B cell (primary cell): ENCODE results near the gene BMPER. TPM values are rescaled to one million over a fixed set of nuclear protein-coding genes. Genes with fewer than 3 reads are reported as not detected.

Experiments
- ATAC-seq: fragments of 200-7000 bp; cut with Tn5 transposase; one replicate; pipeline ENCODE4 v1.10.0; 2021; ENCODE audit warnings: low read depth, mild to moderate bottlenecking, moderate number of reproducible peaks, moderate library complexity
- CTCF ChIA-PET: fragments of 350-600 bp; sonication (Branson Sonifier 250); formaldehyde crosslinking; loops from one replicate; lab custom pipeline; 2021; ENCODE audit warnings: antibody characterized with exemption, inconsistent platforms; lab: Charles Lee
- POLR2A ChIA-PET: fragments of 350-600 bp; sonication (Branson Sonifier 250); formaldehyde crosslinking; loops from one replicate; lab custom pipeline; 2021; ENCODE audit warnings: antibody characterized with exemption; lab: Charles Lee
- DNase-seq: peaks from one replicate; pipeline ENCODE4 v3.0.0; 2013
- H2AFZ ChIP-seq: 2 replicates; pipeline ENCODE4 v1.6.1; 2012; ENCODE audit warnings: mild to moderate bottlenecking, low read depth, low read length; ENCODE audit not compliant: insufficient read depth, poor library complexity, severe bottlenecking
- H3K27ac ChIP-seq, 2 donors: 1 replicate in 1 of 2; 2 replicates in 1 of 2; pipeline ENCODE4 v1.5.1; 2012 to 2013; ENCODE audit warnings: low read length in 2 of 2, mild to moderate bottlenecking in 2 of 2, moderate library complexity in 1 of 2
- H3K27me3 ChIP-seq, 4 experiments: fragments of 200-600 bp in 1 of 4; sonication (generic) in 1 of 4; replicated peaks in 1 of 4; 1 replicate in 2 of 4; 2 replicates in 2 of 4; pipeline versions ENCODE4 v1.6.1 to v1.7.0; 2013 to 2016; ENCODE audit warnings: low read length in 3 of 4, mild to moderate bottlenecking in 2 of 4, mixed read lengths in 1 of 4, moderate library complexity in 1 of 4; ENCODE audit not compliant: insufficient read depth in 4 of 4, control insufficient read depth in 3 of 4; ENCODE audit errors: control extremely low read depth in 1 of 4
- H3K36me3 ChIP-seq, 2 experiments: replicated peaks in 1 of 2; 1 replicate in 1 of 2; 2 replicates in 1 of 2; pipeline versions ENCODE4 v1.6.1 to v1.7.1; 2013; ENCODE audit warnings: low read length in 1 of 2; ENCODE audit not compliant: insufficient read depth in 2 of 2, control insufficient read depth in 1 of 2; ENCODE audit errors: control extremely low read depth in 1 of 2, extremely low read depth in 1 of 2
- H3K4me1 ChIP-seq, 2 donors: fragments of 200-600 bp in 1 of 2; sonication (generic) in 1 of 2; 1 replicate in 1 of 2; 2 replicates in 1 of 2; pipeline versions ENCODE4 v1.5.1 to v1.6.1; 2013 to 2017; ENCODE audit warnings: low read length in 2 of 2; ENCODE audit not compliant: control insufficient read depth in 2 of 2, insufficient read depth in 2 of 2
- H3K4me2 ChIP-seq: replicated peaks from 2 replicates; pipeline ENCODE3; 2012; ENCODE audit warnings: mild to moderate bottlenecking, low read depth, low read length; ENCODE audit not compliant: poor library complexity, severe bottlenecking
- H3K4me3 ChIP-seq, 5 experiments: fragments of 200-600 bp in 1 of 5; sonication (generic) in 1 of 5; 1 replicate in 3 of 5; 2 replicates in 2 of 5; pipeline versions ENCODE4 v1.5.1 to v1.7.0; 2011 to 2016; ENCODE audit warnings: low read length in 4 of 5, mild to moderate bottlenecking in 4 of 5, low read depth in 2 of 5, control low read depth in 1 of 5, moderate library complexity in 1 of 5; ENCODE audit not compliant: insufficient read depth in 1 of 5; ENCODE audit errors: control extremely low read depth in 1 of 5, extremely low read depth in 1 of 5
- H3K79me2 ChIP-seq: fragments of 200-600 bp; sonication (generic); one replicate; pipeline ENCODE4 v1.6.0; 2016; ENCODE audit warnings: low read length; ENCODE audit not compliant: control insufficient read depth, insufficient read depth
- H3K9ac ChIP-seq: fragments of 200-600 bp; sonication (generic); 2 replicates; pipeline ENCODE4 v1.6.1; 2017; ENCODE audit warnings: mild to moderate bottlenecking, low read length, moderate library complexity
- H3K9me3 ChIP-seq, 3 donors: one replicate each; pipeline versions ENCODE4 v1.6.1 to v1.7.1; 2013; ENCODE audit warnings: low read length in 2 of 3; ENCODE audit not compliant: control insufficient read depth in 2 of 3, insufficient read depth in 1 of 3; ENCODE audit errors: control extremely low read depth in 1 of 3
- H4K20me1 ChIP-seq: 2 replicates; pipeline ENCODE4 v1.6.0; 2012; ENCODE audit warnings: mild to moderate bottlenecking, low read length; ENCODE audit not compliant: insufficient read depth, control insufficient read depth, poor library complexity, severe bottlenecking
- H3K27ac Mint-ChIP-seq: one replicate; pipeline ENCODE4 v1.8.0; 2021; ENCODE audit warnings: mixed read lengths
- H3K27me3 Mint-ChIP-seq: one replicate; pipeline ENCODE4 v1.8.0; 2021; ENCODE audit warnings: mixed read lengths
- H3K4me1 Mint-ChIP-seq: one replicate; pipeline ENCODE4 v1.8.0; 2021; ENCODE audit warnings: mixed read lengths
- H3K4me3 Mint-ChIP-seq: one replicate; pipeline ENCODE4 v1.8.0; 2021; ENCODE audit warnings: mixed read lengths
- H3K9me3 Mint-ChIP-seq: one replicate; pipeline ENCODE4 v1.8.0; 2022; ENCODE audit warnings: mixed read lengths; ENCODE audit not compliant: insufficient read depth
- CTCF ChIP-seq: fragments of 200-600 bp; IDR thresholded peaks from one replicate; pipeline ENCODE4 v1.8.0; 2022; ENCODE audit warnings: antibody characterized with exemption, mild to moderate bottlenecking
- EZH2 ChIP-seq: IDR thresholded peaks from 2 replicates; pipeline ENCODE4 v1.6.1; 2012; ENCODE audit warnings: borderline replicate concordance, low read depth, mild to moderate bottlenecking, moderate library complexity, low read length; ENCODE audit not compliant: insufficient read depth, poor library complexity, severe bottlenecking
- WGBS: methylation state at CpG from one replicate; pipeline ENCODE4 v1.1.5; 2013; ENCODE audit warnings: missing lambda C conversion rate; ENCODE audit not compliant: insufficient coverage; 5-methylcytosine and 5-hydroxymethylcytosine counted together
- intact Hi-C: fragments of 100-400 bp; cut with micrococcal nuclease; formaldehyde crosslinking; loops from one replicate; pipeline ENCODE4 v1.10.0; 2022
- polyA plus RNA-seq: library from polyadenylated mRNA; depleted of rRNA; stranded (reverse); fragments of >200 nt; gene quantifications from 2 replicates; pipeline ENCODE4 v1.2.3, GENCODE V29; 2012
- total RNA-seq, 2 donors: library from RNA; stranded (reverse); fragments of 120-200 nt in 1 of 2; gene quantifications; 1 replicate in 1 of 2; 2 replicates in 1 of 2; pipeline versions ENCODE4 v1.2.3 to v1.2.4, GENCODE V29; 2013 to 2022

BMPER gene
- total and polyA plus RNA-seq, 2 donors (not counting 1 experiment from before 2014, with no cell fraction given), result not detected

- no peaks in the 10 kb centered on the region for H3K9me3 ChIP-seq
- CTCF ChIA-PET, result no interaction called here
These were observed 3.5 kb upstream of the BMPER start for GRCh38 chr7:33901847-33902246.

GRCh38 chr7:33902746-33903145, 2.6 kb upstream of the BMPER start:
- Histone ChIP-seq H3K9me3 (no peaks in the 10 kb centered on the region), H3K27me3 (peaks cover 0 to 45% (median 33%) of the 10 kb centered on the region in 4 experiments), H2AFZ (no peak overlapping the region), H3K36me3 (no peaks in the 10 kb centered on the region), H3K4me3 (no peak overlapping the region), H3K79me2 (no peaks in the 10 kb centered on the region), H3K4me1 (peaks cover 12 to 19% of the 10 kb centered on the region in 2 donors), H4K20me1 (no peaks in the 10 kb centered on the region), H3K4me2 (no peak overlapping the region), H3K9ac (no peak overlapping the region), H3K27ac (no peak overlapping the region)
- intact Hi-C loops, result no loop called here
- Mint-ChIP-seq H3K4me3 (no peak overlapping the region), H3K9me3 (no peaks in the 10 kb centered on the region), H3K27ac (no peak overlapping the region), H3K4me1 (peaks cover 12% of the 10 kb centered on the region), H3K27me3 (peaks cover 68% of the 10 kb centered on the region)
- 100% methylated on average over 3 of the region's 4 CpGs for WGBS
- POLR2A ChIA-PET, result no interaction called here
- DNase-seq (no peak), ATAC-seq (no peak)
- TF ChIP-seq EZH2 (no peak), CTCF (no peak)
- CTCF ChIA-PET, result no interaction called here

More at GRCh38 chr7:33901847-33902246, 3.5 kb upstream of the BMPER start:
- Mint-ChIP-seq H3K27ac (no peak overlapping the region), H3K4me1 (peaks cover 12% of the 10 kb centered on the region), H3K9me3 (no peaks in the 10 kb centered on the region), H3K27me3 (peaks cover 66% of the 10 kb centered on the region), H3K4me3 (no peak overlapping the region)
- Histone ChIP-seq H3K79me2 (no peaks in the 10 kb centered on the region), H2AFZ (no peak overlapping the region), H4K20me1 (no peaks in the 10 kb centered on the region), H3K4me1 (peaks cover 12 to 19% of the 10 kb centered on the region in 2 donors), H3K9ac (no peak overlapping the region), H3K27me3 (peaks cover 0 to 39% (median 28%) of the 10 kb centered on the region in 4 experiments), H3K27ac (no peak overlapping the region), H3K4me2 (no peak overlapping the region), H3K4me3 (no peak overlapping the region), H3K36me3 (no peaks in the 10 kb centered on the region)
- POLR2A ChIA-PET, result no interaction called here
- DNase-seq (no peak), ATAC-seq (no peak)
- no peak for TF ChIP-seq EZH2
- TF ChIP-seq CTCF, result no peak
- 27% methylated on average over 2 of the region's 2 CpGs for WGBS
- intact Hi-C loops, result no loop called here
